SK-N-SH treated with all-trans-retinoic acid at 6 μM for 48 hours (cell line): ENCODE data around the gene COL4A2.

ENCODE experiments used
- ESRRG ChIP-seq: fragments of 250-450 bp; sonication (Bioruptor Pico); IDR thresholded peaks from 2 replicates; pipeline ENCODE4 v1.6.1; 2021; ENCODE audit warnings: mild to moderate bottlenecking
- PATZ1 ChIP-seq: fragments of 250-450 bp; sonication (Bioruptor Pico); IDR thresholded peaks from 2 replicates; pipeline ENCODE4 v1.8.0; 2020; ENCODE audit warnings: mild to moderate bottlenecking, moderate library complexity, borderline replicate concordance
- POU6F1 ChIP-seq: fragments of 250-450 bp; sonication (Bioruptor Pico); IDR thresholded peaks from 2 replicates; pipeline ENCODE4 v1.8.0; 2021; ENCODE audit warnings: low read depth, mild to moderate bottlenecking, moderate library complexity, borderline replicate concordance
- PPARA ChIP-seq: fragments of 250-450 bp; sonication (Bioruptor Pico); IDR thresholded peaks from 2 replicates; pipeline ENCODE4 v1.5.0; 2020; ENCODE audit warnings: mild to moderate bottlenecking, borderline replicate concordance
- RARB ChIP-seq: fragments of 250-450 bp; sonication (Bioruptor Pico); IDR thresholded peaks from 2 replicates; pipeline ENCODE4 v1.8.0; 2021; ENCODE audit warnings: mild to moderate bottlenecking, moderate library complexity
- SNAI2 ChIP-seq: fragments of 250-450 bp; sonication (Bioruptor Pico); IDR thresholded peaks from 2 replicates; pipeline ENCODE4 v1.5.0; 2020; ENCODE audit warnings: mild to moderate bottlenecking, moderate library complexity
- TCF4 ChIP-seq: fragments of 250-450 bp; sonication (Bioruptor Pico); IDR thresholded peaks from 2 replicates; pipeline ENCODE4 v1.8.0; 2021; ENCODE audit warnings: mild to moderate bottlenecking, moderate library complexity, borderline replicate concordance
- TOX ChIP-seq: fragments of 250-450 bp; sonication (Bioruptor Pico); IDR thresholded peaks from 2 replicates; pipeline ENCODE4 v1.8.0; 2021; ENCODE audit warnings: mild to moderate bottlenecking, moderate library complexity, borderline replicate concordance
- ZC3H10 ChIP-seq: fragments of 250-450 bp; sonication (Bioruptor Pico); IDR thresholded peaks from 2 replicates; pipeline ENCODE4 v1.5.1; 2021; ENCODE audit warnings: mild to moderate bottlenecking, moderate library complexity
- ZFP3 ChIP-seq: fragments of 250-450 bp; sonication (Bioruptor Pico); IDR thresholded peaks from 2 replicates; pipeline ENCODE4 v1.5.0; 2020; ENCODE audit warnings: mild to moderate bottlenecking, moderate library complexity
- ZFP30 ChIP-seq: fragments of 450-650 bp; formaldehyde crosslinking; IDR thresholded peaks from 2 replicates; pipeline ENCODE4 v1.5.0; 2022; ENCODE audit warnings: mild to moderate bottlenecking, moderate library complexity

DNA sequence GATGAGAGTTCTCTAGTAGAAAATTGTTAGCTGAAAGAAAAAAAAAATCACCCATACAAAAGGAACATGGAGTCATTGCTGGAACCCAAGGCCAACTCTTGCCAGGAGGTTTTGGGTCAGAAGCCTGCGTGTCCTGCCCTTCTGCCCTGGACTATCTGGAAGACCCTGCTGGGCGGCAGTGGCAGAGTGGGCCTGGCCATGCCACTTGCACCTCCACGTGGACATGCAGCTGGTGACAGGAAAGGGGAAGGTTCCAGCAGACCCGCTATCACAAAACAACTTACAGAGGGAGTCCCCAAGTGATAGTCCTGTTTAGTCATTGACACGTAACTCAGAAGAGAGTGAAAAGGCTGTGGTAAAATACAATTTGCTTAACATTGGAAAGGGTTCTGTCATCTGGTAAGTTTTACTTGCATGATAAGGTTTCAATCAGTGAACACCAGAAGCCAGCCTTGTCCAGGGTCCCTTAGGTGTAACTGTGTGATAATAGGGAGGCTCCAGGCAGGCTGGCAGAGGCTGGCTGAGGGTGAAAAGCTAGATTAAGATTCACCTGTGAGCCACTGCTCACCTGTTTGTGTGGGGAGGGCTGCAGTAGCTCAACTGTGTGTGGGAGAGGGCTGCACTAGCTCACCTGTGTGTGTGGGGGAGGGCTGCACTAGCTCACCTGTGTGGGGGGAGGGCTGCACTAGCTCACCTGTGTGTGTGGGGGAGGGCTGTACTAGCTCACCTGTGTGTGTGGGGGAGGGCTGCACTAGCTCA, 47.8 kb downstream of the COL4A2 start:
- no peak for TF ChIP-seq TOX (CRISPR knock-in tag)
- no peak for TF ChIP-seq SNAI2 (CRISPR knock-in tag)
- TF ChIP-seq ESRRG (CRISPR knock-in tag): no peak
- TF ChIP-seq RARB (CRISPR knock-in tag): no peak
- no peak for TF ChIP-seq POU6F1 (CRISPR knock-in tag)
- TF ChIP-seq TCF4 (CRISPR knock-in tag): no peak
- no peak for TF ChIP-seq ZFP3
- no peak for TF ChIP-seq ZFP30
- no peak for TF ChIP-seq PATZ1 (CRISPR knock-in tag)
- TF ChIP-seq PPARA (CRISPR knock-in tag): no peak
- TF ChIP-seq ZC3H10 (CRISPR knock-in tag): no peak
